HepG2 (cell line): ENCODE data around the gene JMJD8. TPM values are rescaled to one million over a fixed set of nuclear protein-coding genes. Genes with fewer than 3 reads are reported as not detected.
A peak's percentile ranks its signal among the peaks of the same experiment; 100 is the strongest.

Experiments used
- BRF2 ChIP-seq: sonication (generic); formaldehyde crosslinking; IDR thresholded peaks from 2 replicates; pipeline ENCODE4 v1.8.1; 2022; ENCODE audit warnings: mild to moderate bottlenecking, missing genetic modification reagents
- CCDC6 ChIP-seq: sonication (generic); formaldehyde crosslinking; IDR thresholded peaks from 2 replicates; pipeline ENCODE4 v1.8.1; 2022; ENCODE audit warnings: mild to moderate bottlenecking, missing genetic modification reagents, moderate library complexity
- CREBL2 ChIP-seq: sonication (generic); formaldehyde crosslinking; IDR thresholded peaks from 2 replicates; pipeline ENCODE4 v1.8.1; 2023; ENCODE audit warnings: missing genetic modification reagents, mild to moderate bottlenecking, borderline replicate concordance
- E2F2 ChIP-seq: sonication (generic); formaldehyde crosslinking; IDR thresholded peaks from 2 replicates; pipeline ENCODE4 v1.4.0; 2020; ENCODE audit warnings: missing genetic modification reagents, borderline replicate concordance
- NR2F6 ChIP-seq, 2 experiments: IDR thresholded peaks; 2 replicates each; pipeline ENCODE4 v1.6.1; 2016; ENCODE audit warnings: antibody characterized with exemption in 1 of 2, mild to moderate bottlenecking in 1 of 2
- RAD21 ChIP-seq: fragments of 450-650 bp; formaldehyde crosslinking; IDR thresholded peaks from 2 replicates; pipeline ENCODE4 v1.5.0; 2020; ENCODE audit warnings: mild to moderate bottlenecking
- SMAD9 ChIP-seq: sonication (generic); formaldehyde crosslinking; IDR thresholded peaks from 2 replicates; pipeline ENCODE4 v1.5.1; 2020; ENCODE audit warnings: mild to moderate bottlenecking, missing genetic modification reagents
- SNAPC2 ChIP-seq: sonication (generic); formaldehyde crosslinking; IDR thresholded peaks from 2 replicates; pipeline ENCODE4 v1.8.1; 2022; ENCODE audit warnings: mild to moderate bottlenecking, missing genetic modification reagents
- SP4 ChIP-seq: sonication (generic); formaldehyde crosslinking; IDR thresholded peaks from 2 replicates; pipeline ENCODE4 v1.8.1; 2023; ENCODE audit warnings: mild to moderate bottlenecking, missing genetic modification reagents
- SYNCRIP ChIP-seq: fragments of 200-400 bp; formaldehyde crosslinking; IDR thresholded peaks from 2 replicates; pipeline ENCODE4 v1.6.1; 2018; ENCODE audit warnings: mild to moderate bottlenecking, low read depth, low read length; ENCODE audit not compliant: insufficient read depth
- TMF1 ChIP-seq: sonication (generic); formaldehyde crosslinking; IDR thresholded peaks from 2 replicates; pipeline ENCODE4 v1.8.1; 2022; ENCODE audit warnings: low read depth, missing genetic modification reagents
- ZBTB2 ChIP-seq: sonication (generic); formaldehyde crosslinking; IDR thresholded peaks from 2 replicates; pipeline ENCODE4 v1.8.0; 2022; ENCODE audit warnings: low read depth, missing genetic modification reagents
- ZBTB3 ChIP-seq: sonication (generic); formaldehyde crosslinking; IDR thresholded peaks from 2 replicates; pipeline ENCODE4 v1.4.0; 2020; ENCODE audit warnings: low read depth, mild to moderate bottlenecking, moderate library complexity, missing genetic modification reagents, borderline replicate concordance
- ZBTB37 ChIP-seq: sonication (generic); formaldehyde crosslinking; IDR thresholded peaks from 2 replicates; pipeline ENCODE4 v1.4.0; 2020; ENCODE audit warnings: mild to moderate bottlenecking, missing genetic modification reagents
- ZC3H13 ChIP-seq: sonication (generic); formaldehyde crosslinking; IDR thresholded peaks from 2 replicates; pipeline ENCODE4 v1.8.1; 2023; ENCODE audit warnings: mild to moderate bottlenecking, missing genetic modification reagents, moderate library complexity
- ZNF383 ChIP-seq: sonication (generic); formaldehyde crosslinking; IDR thresholded peaks from 2 replicates; pipeline ENCODE4 v1.4.0; 2020; ENCODE audit warnings: missing genetic modification reagents, mild to moderate bottlenecking, borderline replicate concordance
- ZNF512 ChIP-seq: sonication (generic); formaldehyde crosslinking; IDR thresholded peaks from 2 replicates; pipeline ENCODE4 v1.4.0; 2020; ENCODE audit warnings: mild to moderate bottlenecking, missing genetic modification reagents
- ZNF530 ChIP-seq: sonication (generic); formaldehyde crosslinking; IDR thresholded peaks from 2 replicates; pipeline ENCODE4 v1.5.0; 2020; ENCODE audit warnings: low read depth, mild to moderate bottlenecking, missing genetic modification reagents
- ZNF644 ChIP-seq: IDR thresholded peaks from 2 replicates; pipeline ENCODE4 v1.6.1; 2016; ENCODE audit warnings: low read depth
- ZNF678 ChIP-seq: sonication (generic); formaldehyde crosslinking; IDR thresholded peaks from 2 replicates; pipeline ENCODE4 v1.4.0; 2020; ENCODE audit warnings: mild to moderate bottlenecking, missing genetic modification reagents
- ZNF761 ChIP-seq: sonication (generic); formaldehyde crosslinking; conservative IDR thresholded peaks from 2 replicates; pipeline ENCODE4 v1.4.0; 2020; ENCODE audit warnings: mild to moderate bottlenecking, missing genetic modification reagents
- ZNF782 ChIP-seq: sonication (generic); formaldehyde crosslinking; IDR thresholded peaks from 2 replicates; pipeline ENCODE4 v1.4.0; 2020; ENCODE audit warnings: missing genetic modification reagents, mild to moderate bottlenecking, borderline replicate concordance
- polyA plus RNA-seq, 8 experiments: library from polyadenylated mRNA; depleted of rRNA in 3 of 8; stranded (reverse) in 7 of 8; unstranded in 1 of 8; fragments of >200 nt; fragmentation: Illumina TruSeq in 4 of 8; extraction: Trizol in 4 of 8; gene quantifications; 2 replicates each; pipeline versions ENCODE4 v1.2.1 to v1.2.3, GENCODE V29; 2011 to 2016; ENCODE audit warnings: low read depth in 4 of 8, missing spikeins in 1 of 8, mixed read lengths in 1 of 8; ENCODE audit not compliant: insufficient read depth in 1 of 8
- total RNA-seq, 5 experiments: library from RNA; depleted of rRNA; stranded (reverse); fragments of >200 nt; fragmentation: Illumina TruSeq; extraction: Trizol; gene quantifications; 2 replicates each; pipeline ENCODE4 v1.2.3, GENCODE V29; 2016; ENCODE audit warnings: low read depth in 1 of 5

Gene JMJD8
- total and polyA plus RNA-seq, 2 of the 13 experiments (the other 11 are each of a cell fraction or from before 2014, with no cell fraction given): 2.6 to 11.8 TPM

GRCh38 chr16:636206-637080 is 47.7 kb downstream of the JMJD8 start, which contains the start of gene METTL26 (continued):
- TF ChIP-seq ZBTB2: peak; percentile 84
- 0 out of 2 replicates have a peak, but pooled peaks have one; percentile 45 for TF ChIP-seq BRF2 (CRISPR knock-in tag)
- TF ChIP-seq ZC3H13: peak; percentile 77; the same call in 1 of the 2 replicates
- TF ChIP-seq ZNF530: no peak
- TF ChIP-seq E2F2 (CRISPR knock-in tag): no peak
- no peak for TF ChIP-seq ZBTB37 (CRISPR knock-in tag)
- no peak; the same call in 1 of the 2 replicates for TF ChIP-seq ZNF761
- peak; percentile 69 for TF ChIP-seq RAD21
- TF ChIP-seq ZNF782 (CRISPR knock-in tag): no peak
- TF ChIP-seq ZNF678 (CRISPR knock-in tag): no peak; the same call in 1 of the 2 replicates
- no peak for TF ChIP-seq SMAD9 (CRISPR knock-in tag)
- no peak for TF ChIP-seq SYNCRIP
- peak; percentile 82 for TF ChIP-seq SP4 (CRISPR knock-in tag)
- no peak; the same call in none of the 2 replicates for TF ChIP-seq CCDC6 (CRISPR knock-in tag)
- TF ChIP-seq ZNF383: no peak
- no peak for TF ChIP-seq ZBTB3
- TF ChIP-seq TMF1 (CRISPR knock-in tag): peak; percentile 87
- TF ChIP-seq CREBL2 (CRISPR knock-in tag): no peak
- TF ChIP-seq ZNF644 (CRISPR knock-in tag): no peak
- no peak for TF ChIP-seq ZNF512 (CRISPR knock-in tag)
- peak; percentile 27; the same call in 1 of the 2 replicates for TF ChIP-seq NR2F6 (IDR thresholded peaks at IDR 0.05)
- TF ChIP-seq NR2F6 (CRISPR knock-in tag; IDR thresholded peaks at IDR 0.05): peak; percentile 35; the same call in 1 of the 2 replicates
- TF ChIP-seq SNAPC2: peak; percentile 65
